NT2/D1 (cell line): ENCODE results near the gene ZNF768.

Experiments
- DNase-seq: peaks from one replicate; pipeline ENCODE4 v3.0.0-alpha.2; 2011; ENCODE audit warnings: low read depth, low spot score
- H3K27me3 ChIP-seq: 2 replicates; pipeline ENCODE4 v1.6.0; 2011; ENCODE audit warnings: mild to moderate bottlenecking; ENCODE audit not compliant: insufficient read length, insufficient read depth
- H3K36me3 ChIP-seq: 2 replicates; pipeline ENCODE4 v1.6.1; 2011; ENCODE audit warnings: mild to moderate bottlenecking, low read length, mixed read lengths; ENCODE audit not compliant: insufficient read depth, insufficient read length
- H3K4me1 ChIP-seq: 2 replicates; pipeline ENCODE4 v1.5.1; 2011; ENCODE audit not compliant: insufficient read depth, insufficient read length
- H3K4me3 ChIP-seq: 2 replicates; pipeline ENCODE4 v1.5.1; 2011; ENCODE audit warnings: low read depth; ENCODE audit not compliant: insufficient read length
- H3K9ac ChIP-seq: 2 replicates; pipeline ENCODE4 v1.6.0; 2011; ENCODE audit warnings: low read depth; ENCODE audit not compliant: insufficient read length
- H3K9me3 ChIP-seq: 2 replicates; pipeline ENCODE4 v1.5.1; 2011; ENCODE audit warnings: mild to moderate bottlenecking, low read length; ENCODE audit not compliant: insufficient read depth
- SUZ12 ChIP-seq: IDR thresholded peaks from 2 replicates; pipeline ENCODE4 v1.6.1; 2011; ENCODE audit not compliant: insufficient read length, insufficient read depth; ENCODE audit errors: extremely low read depth
- YY1 ChIP-seq: IDR thresholded peaks from 2 replicates; pipeline ENCODE4 v1.6.1; 2011; ENCODE audit not compliant: insufficient read length, insufficient read depth
- ZNF274 ChIP-seq: IDR thresholded peaks from 2 replicates; pipeline ENCODE4 v1.6.1; 2011; ENCODE audit warnings: mild to moderate bottlenecking, low read depth, low read length

ZNF768 gene

DNA sequence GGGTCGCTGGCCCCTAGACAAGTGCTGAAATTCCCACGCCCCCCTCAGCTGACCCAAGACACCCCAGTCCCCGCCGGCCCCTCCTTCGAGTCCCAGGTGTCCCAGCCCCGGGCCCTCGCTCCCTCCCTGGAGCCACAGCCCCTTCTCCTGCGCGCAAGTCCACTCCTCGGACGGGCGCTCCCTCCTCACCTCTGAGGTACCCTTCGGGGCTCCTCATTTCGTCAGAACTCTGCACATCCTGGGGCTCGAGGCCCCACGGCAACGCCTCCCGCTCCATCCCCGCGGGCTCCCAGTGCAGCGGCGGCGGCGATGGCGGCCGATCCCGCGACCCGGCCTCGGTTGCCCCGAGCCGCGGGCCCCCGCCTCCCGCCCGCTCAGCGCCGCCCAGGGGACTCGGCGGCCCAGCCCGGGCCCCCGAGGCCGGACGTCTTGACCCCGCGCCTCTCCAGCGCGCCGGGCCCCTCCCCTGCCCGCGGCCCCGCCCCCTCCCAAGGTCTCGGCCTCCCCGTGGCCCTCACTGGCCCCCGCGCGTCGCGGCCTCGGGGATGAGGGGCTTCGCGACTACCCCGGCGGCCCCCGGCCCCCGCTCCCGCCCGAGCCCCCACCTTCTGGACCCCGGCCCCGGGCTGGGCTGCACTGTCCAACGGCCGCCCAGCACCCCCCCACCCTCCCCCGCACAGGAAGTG lies at the start of gene ZNF768:
ZNF768 (minus strand) TSS at position 430 of the 686 bp plus-strand sequence; CDS start at position 277, 153 bp downstream.
- Histone ChIP-seq H3K9me3 (no peaks in the 10 kb centered on the region), H3K36me3 (peaks cover 29% of the 10 kb centered on the region), H3K9ac (peak within 1 kb of the TSS; percentile 97), H3K4me3 (peak within 1 kb of the TSS; percentile 85), H3K27me3 (no peaks in the 10 kb centered on the region), H3K4me1 (peaks cover 9% of the 10 kb centered on the region)
- no peak for TF ChIP-seq YY1
- no peak for TF ChIP-seq SUZ12
- TF ChIP-seq ZNF274: no peak
- DNase-seq: peak; percentile 38

DNA sequence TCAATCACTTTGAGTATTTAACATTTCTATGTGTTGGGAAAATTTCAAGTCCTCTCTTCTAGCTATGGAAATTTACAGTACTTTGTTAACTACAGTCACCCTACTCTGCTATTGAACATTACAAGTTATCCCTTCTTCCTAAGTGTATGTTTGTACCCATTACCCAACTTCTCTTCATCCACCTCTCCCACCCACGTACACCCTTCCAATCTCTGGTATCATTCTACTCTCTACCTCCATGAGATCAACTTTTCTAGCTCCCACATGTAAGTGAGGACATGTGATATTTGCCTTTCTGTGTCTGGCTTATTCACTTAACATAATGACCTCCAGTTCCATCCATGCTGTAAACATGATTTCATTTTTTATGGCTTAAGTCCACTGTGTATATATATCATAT lies 48.3 kb upstream of the ZNF768 start:
- Histone ChIP-seq H3K27me3 (no peaks in the 10 kb centered on the region), H3K9ac (no peak overlapping the region), H3K9me3 (no peaks in the 10 kb centered on the region), H3K4me3 (no peak overlapping the region), H3K4me1 (peaks cover 5% of the 10 kb centered on the region), H3K36me3 (peaks cover 20% of the 10 kb centered on the region)
- TF ChIP-seq SUZ12: no peak
- no peak for TF ChIP-seq YY1
- TF ChIP-seq ZNF274: no peak
- no peak for DNase-seq

DNA sequence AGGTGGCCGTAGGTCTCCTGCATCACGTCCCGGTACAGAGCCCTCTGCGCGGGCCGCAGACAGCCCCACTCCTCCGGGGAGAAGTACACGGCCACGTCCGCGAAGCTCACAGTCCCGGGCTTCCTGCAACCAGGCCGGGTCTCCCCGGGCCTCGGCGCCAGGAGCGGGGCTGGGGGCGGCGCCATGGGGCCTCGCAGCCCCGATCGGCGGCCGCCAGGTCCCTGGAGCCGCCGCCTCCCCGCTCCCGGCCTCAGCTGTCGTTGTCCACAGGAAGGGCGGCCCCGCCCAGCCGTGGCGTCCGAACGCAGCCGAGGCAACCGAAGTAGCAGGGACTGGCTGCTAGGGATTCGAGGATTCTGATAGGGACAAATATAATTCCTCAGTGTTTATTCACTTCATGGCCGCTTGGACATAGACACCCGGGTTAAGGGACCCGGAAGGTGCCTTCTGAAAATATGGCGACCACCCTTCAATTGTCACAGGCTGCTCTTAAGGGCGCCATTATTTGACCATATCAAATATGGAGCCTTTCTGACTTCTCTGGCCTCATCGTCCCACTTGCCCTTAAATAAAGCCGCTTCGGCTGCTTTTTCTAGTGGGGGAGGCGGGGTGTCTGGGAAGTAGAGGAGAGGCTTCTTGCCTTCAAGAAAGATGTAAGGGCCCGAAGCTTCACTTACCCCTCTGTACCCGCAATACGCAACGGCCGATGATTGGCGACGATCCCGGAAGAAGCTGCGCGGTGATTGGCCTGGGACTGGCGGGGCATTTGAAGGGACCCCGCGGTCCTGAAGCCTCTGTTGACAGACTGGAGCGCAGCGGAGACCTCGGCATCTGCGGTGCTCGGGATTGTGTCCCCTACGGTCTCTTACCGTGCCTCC lies 45.3 kb upstream of the ZNF768 start, which contains the start of gene ZNF688:
ZNF688 (minus strand) TSS at position 270 of the 878 bp plus-strand sequence; CDS start at position 185, 85 bp downstream.
- Histone ChIP-seq H3K36me3 (peaks cover under 1% of the 10 kb centered on the region), H3K4me1 (peaks cover 6% of the 10 kb centered on the region), H3K9ac (peak within 1 kb of the TSS; percentile 95), H3K9me3 (no peaks in the 10 kb centered on the region), H3K4me3 (peak within 1 kb of the TSS; percentile 82), H3K27me3 (no peaks in the 10 kb centered on the region)
- DNase-seq: peak; percentile 91
- TF ChIP-seq YY1 (peak; percentile 95), ZNF274 (no peak), SUZ12 (no peak)

DNA sequence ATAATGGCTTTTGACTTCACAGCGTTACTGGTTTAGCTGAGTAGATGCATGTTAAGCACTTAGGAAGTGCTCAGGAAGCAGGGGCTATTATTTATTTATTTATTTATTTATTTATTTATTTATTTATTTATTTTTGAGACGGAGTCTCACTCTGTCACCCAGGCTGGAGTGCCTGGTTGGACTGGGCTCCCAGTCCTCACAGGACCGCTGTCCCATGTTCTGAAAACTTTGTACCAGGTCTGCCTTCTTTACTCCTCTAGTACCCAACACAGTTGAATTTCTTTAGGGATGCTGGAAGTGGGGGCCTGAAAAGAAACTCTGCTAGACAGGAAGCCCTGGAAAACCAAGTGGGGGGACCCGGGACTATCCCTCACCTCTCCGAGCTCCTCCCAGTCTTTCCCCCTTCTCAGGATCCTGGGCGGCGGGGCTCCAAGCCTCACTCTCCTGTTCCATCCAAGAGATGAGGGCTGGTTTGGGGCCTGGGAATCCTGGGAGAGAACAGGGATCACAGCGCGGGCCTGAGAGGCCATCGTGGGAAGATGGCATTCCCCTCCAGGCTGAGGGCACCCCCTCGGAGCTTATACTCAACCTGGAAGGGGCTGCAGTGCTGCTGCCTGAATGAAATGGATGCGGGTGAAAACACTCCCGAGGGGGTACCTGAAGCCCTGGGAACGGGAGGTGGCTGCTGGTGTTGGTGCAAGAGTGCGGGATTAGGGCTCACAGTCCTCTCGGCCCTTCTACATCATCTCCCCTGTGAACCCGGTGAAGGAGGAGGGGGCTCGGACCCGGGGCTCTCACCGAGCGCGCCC lies 44.5 kb upstream of the ZNF768 start:
- H3K4me3 ChIP-seq: peak overlapping the region; percentile 82
- DNase-seq: no peak
- H3K4me1 ChIP-seq: peaks cover 6% of the 10 kb centered on the region
- peak overlapping the region; percentile 95 for H3K9ac ChIP-seq
- H3K9me3 ChIP-seq: no peaks in the 10 kb centered on the region
- no peaks in the 10 kb centered on the region for H3K36me3 ChIP-seq
- H3K27me3 ChIP-seq: no peaks in the 10 kb centered on the region
- TF ChIP-seq SUZ12 (no peak), YY1 (no peak), ZNF274 (no peak)

DNA sequence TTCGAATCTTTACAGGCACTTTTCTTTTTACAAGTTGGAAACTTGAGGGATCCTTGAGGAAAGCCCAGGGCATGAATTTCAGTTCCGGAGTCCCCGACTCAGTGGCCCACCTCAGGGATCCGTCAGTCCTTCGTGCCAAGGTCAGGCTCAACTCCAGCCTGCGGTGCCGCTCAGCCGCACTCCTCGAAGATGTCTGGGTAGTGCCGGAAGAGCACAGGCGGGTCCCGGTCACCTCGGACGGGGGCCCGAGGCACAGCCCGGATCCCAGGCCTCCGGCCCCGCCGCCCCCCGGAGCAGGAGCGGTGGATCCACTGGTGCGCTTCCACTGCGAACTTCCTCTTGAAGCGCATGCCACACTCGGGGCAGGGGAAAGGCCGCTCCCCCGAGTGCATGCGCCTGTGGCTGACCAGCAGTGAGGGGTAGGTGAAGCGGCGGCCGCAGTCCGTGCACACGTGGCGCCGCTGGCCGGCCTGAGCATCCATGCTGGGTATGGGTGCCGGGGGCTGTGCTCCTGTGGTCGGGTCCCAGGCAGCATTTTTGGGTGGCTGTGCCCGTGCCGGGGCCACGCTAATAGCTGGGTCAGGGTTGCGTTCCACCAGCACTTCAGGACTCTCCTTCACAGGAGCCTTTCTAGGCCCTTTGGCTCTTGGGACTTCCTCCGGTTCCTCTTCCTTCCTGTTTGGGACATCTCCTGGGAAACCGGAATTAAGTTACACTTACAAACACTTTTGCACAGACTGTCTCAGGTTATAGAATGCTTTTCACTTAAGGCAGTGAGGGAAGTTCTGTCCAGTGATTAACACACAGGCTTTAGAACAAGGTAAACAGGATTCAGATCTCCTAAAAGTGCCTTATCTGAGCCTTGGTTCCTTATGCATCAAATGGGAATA lies 43.6 kb upstream of the ZNF768 start:
- TF ChIP-seq YY1 (no peak), SUZ12 (no peak), ZNF274 (no peak)
- no peaks in the 10 kb centered on the region for H3K27me3 ChIP-seq
- H3K4me1 ChIP-seq: peaks cover 6% of the 10 kb centered on the region

DNA sequence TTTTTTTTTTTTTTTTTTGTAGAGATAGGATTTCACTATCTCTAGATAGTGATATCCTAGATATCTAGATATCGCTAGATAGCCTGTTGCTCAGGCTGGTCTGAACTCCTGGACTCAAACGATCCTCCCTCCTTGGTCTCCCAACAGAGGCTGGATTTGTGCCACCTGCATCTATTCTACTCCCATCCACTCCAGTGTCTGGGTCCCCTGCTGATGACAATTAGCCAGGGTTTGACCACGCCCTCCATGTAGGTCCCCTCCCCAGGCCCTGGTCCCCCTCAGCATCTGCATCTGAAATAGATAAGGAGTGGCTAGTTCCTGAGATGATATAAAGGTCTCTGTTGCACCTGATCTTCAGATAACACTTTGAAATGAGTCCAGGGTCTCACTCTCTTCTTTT lies 42.9 kb upstream of the ZNF768 start:
- no peak for TF ChIP-seq SUZ12
- TF ChIP-seq YY1: no peak
- no peak for TF ChIP-seq ZNF274
- Histone ChIP-seq H3K36me3 (no peaks in the 10 kb centered on the region), H3K9ac (no peak overlapping the region), H3K9me3 (no peaks in the 10 kb centered on the region), H3K27me3 (no peaks in the 10 kb centered on the region), H3K4me3 (no peak overlapping the region), H3K4me1 (peaks cover 6% of the 10 kb centered on the region)
- DNase-seq: no peak

More for the DNA sequence above, 43.6 kb upstream of the ZNF768 start:
- no peaks in the 10 kb centered on the region for H3K36me3 ChIP-seq
- DNase-seq: no peak
- H3K9ac ChIP-seq: no peak overlapping the region
- H3K9me3 ChIP-seq: no peaks in the 10 kb centered on the region
- no peak overlapping the region for H3K4me3 ChIP-seq
